GM12873 (cell line): ENCODE measurements around the gene MOGAT1.

ENCODE experiments used
- CTCF ChIP-seq: IDR thresholded peaks from 2 replicates; pipeline ENCODE4 v1.5.1; 2012; ENCODE audit warnings: low read depth, mild to moderate bottlenecking, moderate library complexity, low read length, control low read depth; ENCODE audit not compliant: insufficient read depth; ENCODE audit errors: missing control alignments

MOGAT1 gene

GRCh38 chr2:222641336-222641735 is 30.1 kb upstream of the MOGAT1 start:
- TF ChIP-seq CTCF, result no peak

GRCh38 chr2:222643134-222643533 is 28.3 kb upstream of the MOGAT1 start:
- TF ChIP-seq CTCF, result no peak

- TF ChIP-seq CTCF, result no peak
Observed at GRCh38 chr2:222646008-222646407, 25.4 kb upstream of the MOGAT1 start.

- no peak for TF ChIP-seq CTCF
Observed at GRCh38 chr2:222649801-222650200, 21.7 kb upstream of the MOGAT1 start.

- no peak for TF ChIP-seq CTCF
Observed at GRCh38 chr2:222651718-222652418, 19.6 kb upstream of the MOGAT1 start.

GRCh38 chr2:222652491-222653255 is 18.8 kb upstream of the MOGAT1 start:
- TF ChIP-seq CTCF, result no peak

- no peak for TF ChIP-seq CTCF
Observed at GRCh38 chr2:222653280-222653679, 18.2 kb upstream of the MOGAT1 start.
